A673 (cell line): ENCODE data around the gene VWA7. TPM values are rescaled to one million over a fixed set of nuclear protein-coding genes. Genes with fewer than 3 reads are reported as not detected.
"Not testable (repeated sequence)": the region's sequence is repeated elsewhere in the genome, so short reads cannot be mapped to it uniquely, and the experiment has no call there.

Experiments used
- BruUV-seq: library from RNA; stranded (reverse); fragments of 400-500 nt; replicated peaks from 2 replicates; lab custom pipeline; 2021; lab: Mats Ljungman, UMichigan
- CTCF ChIA-PET: fragments of 300-600 bp; sonication (Branson Sonifier 250); formaldehyde crosslinking; loops from one replicate; lab custom pipeline; 2022; ENCODE audit warnings: antibody characterized with exemption; lab: Charles Lee
- POLR2A ChIA-PET: fragments of 300-600 bp; sonication (Branson Sonifier 250); formaldehyde crosslinking; loops from one replicate; lab custom pipeline; 2022; ENCODE audit warnings: antibody characterized with exemption; ENCODE audit not compliant: low non-redundant PET; lab: Charles Lee
- DNase-seq: peaks from one replicate; pipeline ENCODE4 v3.0.0-alpha.2; 2015; ENCODE audit warnings: low spot score
- H3K27ac ChIP-seq: fragments of 200-600 bp; sonication (generic); 2 replicates; pipeline ENCODE4 v1.5.1; 2016; ENCODE audit warnings: mixed run types, low read depth, mild to moderate bottlenecking, mixed read lengths, antibody characterized with exemption, low read length; ENCODE audit not compliant: poor library complexity, severe bottlenecking
- H3K27me3 ChIP-seq: fragments of 200-600 bp; sonication (generic); replicated peaks from 2 replicates; pipeline ENCODE4 v1.6.1; 2017; ENCODE audit warnings: mixed run types, low read depth, mild to moderate bottlenecking, mixed read lengths, antibody characterized with exemption, low read length; ENCODE audit not compliant: insufficient read depth, poor library complexity
- H3K36me3 ChIP-seq: fragments of 200-600 bp; sonication (generic); 2 replicates; pipeline ENCODE4 v1.6.1; 2016; ENCODE audit warnings: mixed run types, mild to moderate bottlenecking, mixed read lengths, antibody characterized with exemption, low read length; ENCODE audit not compliant: insufficient read depth, poor library complexity, severe bottlenecking
- H3K4me1 ChIP-seq: fragments of 200-600 bp; sonication (generic); 2 replicates; pipeline ENCODE4 v1.6.1; 2017; ENCODE audit warnings: mixed run types, mild to moderate bottlenecking, mixed read lengths, antibody characterized with exemption, low read length; ENCODE audit not compliant: insufficient read depth, poor library complexity, severe bottlenecking
- H3K4me3 ChIP-seq: fragments of 200-600 bp; sonication (generic); 2 replicates; pipeline ENCODE4 v1.5.1; 2016; ENCODE audit warnings: low read depth, mixed run types, mild to moderate bottlenecking, mixed read lengths, low read length; ENCODE audit not compliant: poor library complexity, severe bottlenecking
- H3K9me3 ChIP-seq: fragments of 200-600 bp; sonication (generic); 2 replicates; pipeline ENCODE4 v1.6.1; 2016; ENCODE audit warnings: mixed run types, low read depth, mild to moderate bottlenecking, mixed read lengths, antibody characterized with exemption, low read length; ENCODE audit not compliant: poor library complexity, severe bottlenecking
- CTCF ChIP-seq: fragments of 300-800, 200-600 bp; sonication (generic); conservative IDR thresholded peaks from 2 replicates; pipeline ENCODE4 v1.5.1; 2017; ENCODE audit warnings: low read depth, mild to moderate bottlenecking, antibody characterized with exemption, low read length, moderate library complexity, mixed read lengths
- EZH2 ChIP-seq: fragments of 200-600 bp; sonication (generic); IDR thresholded peaks from 2 replicates; pipeline ENCODE4 v1.6.1; 2017; ENCODE audit warnings: borderline replicate concordance, low read depth, mild to moderate bottlenecking, mixed read lengths, antibody characterized with exemption, low read length; ENCODE audit not compliant: poor library complexity, severe bottlenecking
- intact Hi-C: fragments of 100-400 bp; cut with micrococcal nuclease; formaldehyde crosslinking; loops from one replicate; pipeline ENCODE4 v1.10.0; 2022; ENCODE audit not compliant: unreplicated experiment
- total RNA-seq: library from RNA; stranded (reverse); gene quantifications from 2 replicates; pipeline ENCODE4 v1.2.3, GENCODE V29; 2021

The VWA7 gene
- total RNA-seq, 1 experiment from 2014 or later: 2.8 TPM

GRCh38 chr6:31811645-31812044 lies 34.5 kb upstream of the VWA7 start:
- no peak for DNase-seq
- TF ChIP-seq EZH2 (no peak), CTCF (no peak)
- intact Hi-C loops: no loop called here
- no TSS peak for BruUV-seq
- no peaks in the 10 kb centered on the region for H3K9me3 ChIP-seq
- ChIA-PET CTCF (no interaction called here), POLR2A (no interaction called here)
- H3K4me3 ChIP-seq: no peak overlapping the region
- H3K36me3 ChIP-seq: no peaks in the 10 kb centered on the region
- no peak overlapping the region for H3K27ac ChIP-seq
- H3K27me3 ChIP-seq: no peaks in the 10 kb centered on the region
- peaks cover 7% of the 10 kb centered on the region for H3K4me1 ChIP-seq

- H3K27ac ChIP-seq, BruUV-seq, H3K36me3 ChIP-seq, H3K9me3 ChIP-seq, POLR2A ChIA-PET, H3K4me1 ChIP-seq, DNase-seq, H3K27me3 ChIP-seq, intact Hi-C loops, H3K4me3 ChIP-seq, CTCF ChIA-PET: not testable (repeated sequence)
These were observed 31.5 kb upstream of the VWA7 start for GRCh38 chr6:31808599-31808998.

- CTCF ChIA-PET: interaction anchor here (0.6 to 1.1 kb wide), 7 partner anchors 9 to 408 kb away, joined by 3 to 7 read pairs (median 3); partner anchors contain the start of genes HSPA1A, HSPA1L and VARS1
- H3K36me3 ChIP-seq: peaks cover 13% of the 10 kb centered on the region
- no peaks in the 10 kb centered on the region for H3K9me3 ChIP-seq
- H3K27ac ChIP-seq: peak within 1 kb of the TSS; percentile 91
- H3K27me3 ChIP-seq: no peaks in the 10 kb centered on the region
- peak within 1 kb of the TSS; percentile 66 for H3K4me3 ChIP-seq
- TF ChIP-seq CTCF (peak; percentile 47), EZH2 (no peak)
- POLR2A ChIA-PET: interaction anchor here (0.6 to 1.3 kb wide), 4 partner anchors 9 to 103 kb away, joined by 3 to 12 read pairs (median 5); partner anchors contain the start of genes ABHD16A, HSPA1A, HSPA1B and HSPA1L
- no TSS peak for BruUV-seq
- H3K4me1 ChIP-seq: no peaks in the 10 kb centered on the region
- intact Hi-C loops: no loop called here
- peak; percentile 98 for DNase-seq
These were observed 29.5 kb upstream of the VWA7 start, which contains the start of gene LSM2 for GRCh38 chr6:31806470-31807272. Gene LSM2, minus strand, starts transcription at chr6:31806966. Its CDS starts 209 bp downstream, at chr6:31806757.
